ENCODE results near the gene ASTL. TPM values are rescaled to one million over a fixed set of nuclear protein-coding genes. Genes with fewer than 3 reads are reported as not detected.

ASTL gene
- total RNA-seq, 1 donor from 2014 or later, result not detected

DNA sequence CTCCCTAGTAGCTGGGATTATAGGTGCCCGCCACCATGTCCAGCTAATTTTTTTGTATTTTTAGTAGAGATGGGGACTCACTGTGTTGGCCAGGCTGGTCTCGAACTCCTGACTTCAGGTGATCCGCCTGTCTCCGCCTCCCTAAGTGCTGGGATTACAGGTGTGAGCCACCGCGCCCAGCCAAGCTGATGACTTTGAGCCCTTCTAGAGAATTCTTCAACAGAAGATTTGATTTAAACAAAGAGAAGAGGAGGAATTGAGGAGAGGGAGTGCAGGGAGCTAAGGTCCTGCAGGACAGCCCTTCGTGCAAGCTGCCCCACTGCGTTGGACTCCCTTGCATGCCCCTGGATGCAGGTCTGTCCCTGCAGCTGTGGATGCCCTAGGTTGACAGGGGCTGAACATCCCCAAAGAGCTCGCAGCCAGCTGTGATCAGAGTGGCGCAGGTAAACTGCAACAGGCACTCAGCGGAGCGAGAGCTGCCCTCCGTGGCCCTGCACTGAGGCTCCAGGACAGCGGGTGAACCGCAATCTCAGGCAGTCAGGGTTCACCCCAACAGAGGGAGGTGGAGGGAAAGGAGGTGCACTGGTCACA lies 35.6 kb downstream of the ASTL start:
- H3K36me3 ChIP-seq, result no peaks in the 10 kb centered on the region
- Mint-ChIP-seq H3K9me3 (peaks cover 12% of the 10 kb centered on the region), H3K36me3 (no peaks in the 10 kb centered on the region), H3K27ac (no peak overlapping the region), H3K27me3 (ENCODE audit: insufficient read depth, low read depth) (peaks cover 5% of the 10 kb centered on the region), H3K4me3 (no peak overlapping the region), H3K4me1 (peaks cover 8% of the 10 kb centered on the region)
- peaks cover 6% of the 10 kb centered on the region for H3K4me1 ChIP-seq
- no peaks in the 10 kb centered on the region for H3K27me3 ChIP-seq
- no peak for DNase-seq (ENCODE audit: low spot score)
- H3F3A ChIP-seq (ENCODE audit: low read depth), result no peaks in the 10 kb centered on the region
- TF ChIP-seq EZH2 (IDR thresholded peaks at IDR 0.05), result no peak
- TF ChIP-seq, protein P1, sequence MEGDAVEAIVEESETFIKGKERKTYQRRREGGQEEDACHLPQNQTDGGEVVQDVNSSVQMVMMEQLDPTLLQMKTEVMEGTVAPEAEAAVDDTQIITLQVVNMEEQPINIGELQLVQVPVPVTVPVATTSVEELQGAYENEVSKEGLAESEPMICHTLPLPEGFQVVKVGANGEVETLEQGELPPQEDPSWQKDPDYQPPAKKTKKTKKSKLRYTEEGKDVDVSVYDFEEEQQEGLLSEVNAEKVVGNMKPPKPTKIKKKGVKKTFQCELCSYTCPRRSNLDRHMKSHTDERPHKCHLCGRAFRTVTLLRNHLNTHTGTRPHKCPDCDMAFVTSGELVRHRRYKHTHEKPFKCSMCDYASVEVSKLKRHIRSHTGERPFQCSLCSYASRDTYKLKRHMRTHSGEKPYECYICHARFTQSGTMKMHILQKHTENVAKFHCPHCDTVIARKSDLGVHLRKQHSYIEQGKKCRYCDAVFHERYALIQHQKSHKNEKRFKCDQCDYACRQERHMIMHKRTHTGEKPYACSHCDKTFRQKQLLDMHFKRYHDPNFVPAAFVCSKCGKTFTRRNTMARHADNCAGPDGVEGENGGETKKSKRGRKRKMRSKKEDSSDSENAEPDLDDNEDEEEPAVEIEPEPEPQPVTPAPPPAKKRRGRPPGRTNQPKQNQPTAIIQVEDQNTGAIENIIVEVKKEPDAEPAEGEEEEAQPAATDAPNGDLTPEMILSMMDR (IDR thresholded peaks at IDR 0.05), result no peak
- no peak overlapping the region for H2AFZ ChIP-seq (replicated peaks)
- no peak overlapping the region for H3K27ac ChIP-seq
- H3K79me2 ChIP-seq (ENCODE audit: low read depth), result no peaks in the 10 kb centered on the region
- no peaks in the 10 kb centered on the region for H4K20me1 ChIP-seq (ENCODE audit: low read depth)
- no peaks in the 10 kb centered on the region for H3K9me3 ChIP-seq (ENCODE audit: low read depth)
- H3K9ac ChIP-seq, result no peak overlapping the region
- no peak overlapping the region for H3K4me2 ChIP-seq
- H3K4me3 ChIP-seq, result no peak overlapping the region

DNA sequence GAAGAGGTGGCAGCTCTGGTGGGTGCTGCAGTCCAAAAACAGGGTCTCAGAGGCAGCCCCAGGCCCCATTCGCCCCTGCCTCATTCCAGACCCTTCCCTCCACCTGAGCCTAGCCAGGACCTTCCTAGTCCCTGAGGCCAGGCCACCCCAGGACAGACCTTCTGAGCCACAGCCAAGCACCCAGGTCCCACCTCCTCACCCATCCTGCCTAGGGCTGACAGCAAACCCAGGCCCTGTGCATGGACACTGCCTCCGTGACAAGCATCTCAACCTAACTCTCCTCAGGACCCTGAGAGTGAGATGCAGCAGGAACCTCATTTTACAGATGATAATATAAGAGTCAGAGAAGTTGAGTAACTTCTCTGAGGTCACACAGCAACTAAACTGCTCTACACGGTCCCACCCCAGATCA lies 37.4 kb downstream of the ASTL start:
- no peaks in the 10 kb centered on the region for H3K36me3 ChIP-seq
- H3K79me2 ChIP-seq (ENCODE audit: low read depth), result no peaks in the 10 kb centered on the region
- H3K4me2 ChIP-seq, result no peak overlapping the region
- H3K27me3 Mint-ChIP-seq (ENCODE audit: insufficient read depth, low read depth), result peaks cover 3% of the 10 kb centered on the region
- H3K9ac ChIP-seq, result no peak overlapping the region
- no peak for TF ChIP-seq EZH2 (IDR thresholded peaks at IDR 0.05)
- TF ChIP-seq, protein P1 (IDR thresholded peaks at IDR 0.05), result no peak
- no peak for TF ChIP-seq EZH2phosphoT487 (IDR thresholded peaks at IDR 0.05)
- H4K20me1 ChIP-seq (ENCODE audit: low read depth), result no peaks in the 10 kb centered on the region
- DNase-seq (ENCODE audit: low spot score), result no peak
- peaks cover 4% of the 10 kb centered on the region for H3K4me1 ChIP-seq
- no peaks in the 10 kb centered on the region for H3F3A ChIP-seq (ENCODE audit: low read depth)
- peaks cover 12% of the 10 kb centered on the region for H3K9me3 Mint-ChIP-seq
- H2AFZ ChIP-seq (replicated peaks), result peak overlapping the region; percentile 86
- peaks cover 7% of the 10 kb centered on the region for H3K4me1 Mint-ChIP-seq
- no peaks in the 10 kb centered on the region for H3K27me3 ChIP-seq
- no peak overlapping the region for H3K27ac ChIP-seq
- H3K27ac Mint-ChIP-seq, result peak overlapping the region; percentile 37
- H3K4me3 ChIP-seq, result no peak overlapping the region
- H3K36me3 Mint-ChIP-seq, result no peaks in the 10 kb centered on the region
- H3K4me3 Mint-ChIP-seq, result no peak overlapping the region
- no peaks in the 10 kb centered on the region for H3K9me3 ChIP-seq (ENCODE audit: low read depth)

DNA sequence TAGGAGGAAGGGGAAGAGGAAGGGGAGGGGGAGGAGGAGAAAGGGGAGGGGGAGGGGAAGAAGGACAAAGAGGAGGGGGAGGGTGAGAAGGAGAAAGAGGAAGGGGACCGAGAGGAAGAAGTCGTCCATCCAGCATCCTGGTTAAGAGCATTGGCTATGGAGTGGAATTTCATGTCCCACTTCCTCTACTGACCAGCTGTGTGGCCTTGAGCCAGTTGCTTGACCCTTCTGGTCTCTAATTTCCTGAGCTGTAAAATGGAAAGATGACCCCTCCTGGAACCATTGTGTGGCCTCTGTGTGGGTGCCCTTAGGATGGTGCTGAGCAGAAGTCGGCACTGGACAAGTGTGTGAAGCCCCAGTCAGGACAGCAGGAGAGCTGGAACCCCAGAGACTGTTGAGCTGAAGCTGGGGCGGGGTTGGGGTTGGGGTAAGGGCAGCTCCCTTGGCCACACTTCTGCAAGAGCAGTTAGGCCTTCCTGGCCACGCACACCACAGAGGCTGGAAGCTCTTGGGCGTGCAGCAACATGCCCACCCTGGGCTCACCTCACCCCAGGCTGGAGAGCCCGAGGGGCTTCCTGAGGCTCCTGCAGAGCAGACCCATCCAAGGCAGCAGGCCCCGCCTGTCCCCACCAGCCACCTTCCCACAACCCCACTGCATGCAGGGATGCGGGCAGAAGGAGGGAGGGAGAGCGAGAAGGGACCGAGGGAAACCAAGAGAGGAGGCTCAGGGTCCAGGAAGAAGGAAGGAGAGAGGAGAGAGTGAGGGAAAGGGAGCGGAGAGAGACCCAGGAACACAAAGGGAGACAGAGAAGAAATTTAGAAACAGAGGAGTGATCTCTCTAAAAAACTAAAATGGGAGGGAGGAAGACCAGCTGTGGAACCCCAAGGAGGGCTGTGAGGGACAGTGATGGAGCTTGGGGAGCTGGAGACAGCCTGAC lies 38.2 kb downstream of the ASTL start:
- peaks cover 5% of the 10 kb centered on the region for H3K9me3 Mint-ChIP-seq
- peak overlapping the region; percentile 2 for H3K27ac Mint-ChIP-seq

More for the DNA sequence above, 38.2 kb downstream of the ASTL start:
- TF ChIP-seq, protein P1 (IDR thresholded peaks at IDR 0.05), result no peak
- TF ChIP-seq EZH2 (IDR thresholded peaks at IDR 0.05), result no peak
- TF ChIP-seq EZH2phosphoT487 (IDR thresholded peaks at IDR 0.05), result no peak
- Histone ChIP-seq H3K4me3 (no peak overlapping the region), H3K4me1 (peaks cover 4% of the 10 kb centered on the region), H3K27ac (no peak overlapping the region), H3K36me3 (no peaks in the 10 kb centered on the region), H3K79me2 (ENCODE audit: low read depth) (no peaks in the 10 kb centered on the region), H3K27me3 (no peaks in the 10 kb centered on the region), H3K9ac (no peak overlapping the region), H4K20me1 (ENCODE audit: low read depth) (no peaks in the 10 kb centered on the region), H3K4me2 (no peak overlapping the region), H3F3A (ENCODE audit: low read depth) (no peaks in the 10 kb centered on the region), H2AFZ (replicated peaks) (peak overlapping the region; percentile 86), H3K9me3 (ENCODE audit: low read depth) (no peaks in the 10 kb centered on the region)
- peaks cover 3% of the 10 kb centered on the region for H3K27me3 Mint-ChIP-seq (ENCODE audit: insufficient read depth, low read depth)
- H3K4me3 Mint-ChIP-seq, result no peak overlapping the region
- no peaks in the 10 kb centered on the region for H3K36me3 Mint-ChIP-seq
- DNase-seq (ENCODE audit: low spot score), result no peak
- H3K4me1 Mint-ChIP-seq, result peaks cover 7% of the 10 kb centered on the region

All from neural progenitor cell (in vitro differentiated cells).